CD4-positive, alpha-beta T cell (primary cell): Measurements from ENCODE around the gene PRMT2. TPM values are rescaled to one million over a fixed set of nuclear protein-coding genes. Genes with fewer than 3 reads are reported as not detected.

Experiments
- ATAC-seq: fragments of 200-7000 bp; cut with Tn5 transposase; one replicate; pipeline ENCODE4 v1.10.0; 2022; ENCODE audit warnings: mild to moderate bottlenecking; ENCODE audit not compliant: poor library complexity
- CTCF ChIA-PET: fragments of 350-600 bp; sonication (Branson Sonifier 250); formaldehyde crosslinking; loops from one replicate; lab custom pipeline; 2021; ENCODE audit warnings: antibody characterized with exemption, inconsistent platforms; lab: Charles Lee
- POLR2A ChIA-PET: fragments of 350-600 bp; sonication (Branson Sonifier 250); formaldehyde crosslinking; loops from one replicate; lab custom pipeline; 2021; ENCODE audit warnings: antibody characterized with exemption, inconsistent platforms; lab: Charles Lee
- DNase-seq, 14 experiments: peaks; one replicate each; pipeline ENCODE4 v3.0.0-alpha.2; 2013 to 2020; ENCODE audit warnings: mixed read lengths in 2 of 14
- H3K27ac ChIP-seq, 2 donors: one replicate each; pipeline versions ENCODE4 v1.5.1 to v1.7.0; 2013; ENCODE audit warnings: low read length in 2 of 2, low read depth in 1 of 2, mild to moderate bottlenecking in 1 of 2
- H3K27me3 ChIP-seq, 2 experiments: 1 replicate in 1 of 2; 2 replicates in 1 of 2; pipeline versions ENCODE4 v1.6.1 to v1.7.0; 2013; ENCODE audit warnings: low read length in 2 of 2, control low read depth in 1 of 2, mild to moderate bottlenecking in 1 of 2, moderate library complexity in 1 of 2; ENCODE audit not compliant: insufficient read depth in 2 of 2, control insufficient read depth in 1 of 2
- H3K36me3 ChIP-seq: one replicate; pipeline ENCODE4 v1.6.1; 2013; ENCODE audit warnings: low read length, control low read depth; ENCODE audit not compliant: insufficient read depth
- H3K4me1 ChIP-seq: one replicate; pipeline ENCODE4 v1.6.1; 2013; ENCODE audit warnings: low read length, control low read depth; ENCODE audit not compliant: insufficient read depth
- H3K4me3 ChIP-seq: one replicate; pipeline ENCODE4 v1.5.1; 2013; ENCODE audit warnings: mild to moderate bottlenecking, low read length, moderate library complexity
- H3K9me3 ChIP-seq, 2 experiments: 1 replicate in 1 of 2; 2 replicates in 1 of 2; pipeline versions ENCODE4 v1.6.1 to v1.7.0; 2013; ENCODE audit warnings: low read length in 2 of 2, mild to moderate bottlenecking in 2 of 2, control low read depth in 1 of 2, moderate library complexity in 1 of 2; ENCODE audit not compliant: control insufficient read depth in 1 of 2, insufficient read depth in 1 of 2
- H3K27ac Mint-ChIP-seq: one replicate; pipeline ENCODE4 v1.8.0; 2020; ENCODE audit warnings: mixed read lengths
- H3K27me3 Mint-ChIP-seq: one replicate; pipeline ENCODE4 v1.8.0; 2021; ENCODE audit warnings: mixed read lengths
- H3K36me3 Mint-ChIP-seq: one replicate; pipeline ENCODE4 v1.8.0; 2021; ENCODE audit warnings: low read depth, mixed read lengths
- H3K4me1 Mint-ChIP-seq: one replicate; pipeline ENCODE4 v1.8.0; 2021; ENCODE audit warnings: low read depth, mixed read lengths
- H3K4me3 Mint-ChIP-seq: one replicate; pipeline ENCODE4 v1.8.0; 2020; ENCODE audit warnings: mild to moderate bottlenecking, mixed read lengths
- H3K9me3 Mint-ChIP-seq: one replicate; pipeline ENCODE4 v1.8.0; 2020; ENCODE audit warnings: mixed read lengths
- intact Hi-C, 2 experiments: fragments of 100-400 bp; cut with DNase I in 1 of 2; cut with micrococcal nuclease in 1 of 2; formaldehyde crosslinking; loops; one replicate each; pipeline versions ENCODE4 v1.15.1 to v1.9.0; 2023 to 2025; cut with DNase I, micrococcal nuclease
- total RNA-seq, 174 experiments: library from RNA in 2 of 174; stranded (reverse) in 2 of 174; gene quantifications; one replicate each; pipeline ENCODE4 v1.2.3 and lab custom pipeline; 2021 to 2026
- TF ChIP-seq, protein P1 (sequence below): fragments of 200-600 bp; IDR thresholded peaks from one replicate; pipeline ENCODE4 v1.8.0; 2022; ENCODE audit warnings: antibody characterized with exemption, mild to moderate bottlenecking

The PRMT2 gene
- total RNA-seq, 2 experiments from 2014 or later = 97.1 to 101 TPM

DNA sequence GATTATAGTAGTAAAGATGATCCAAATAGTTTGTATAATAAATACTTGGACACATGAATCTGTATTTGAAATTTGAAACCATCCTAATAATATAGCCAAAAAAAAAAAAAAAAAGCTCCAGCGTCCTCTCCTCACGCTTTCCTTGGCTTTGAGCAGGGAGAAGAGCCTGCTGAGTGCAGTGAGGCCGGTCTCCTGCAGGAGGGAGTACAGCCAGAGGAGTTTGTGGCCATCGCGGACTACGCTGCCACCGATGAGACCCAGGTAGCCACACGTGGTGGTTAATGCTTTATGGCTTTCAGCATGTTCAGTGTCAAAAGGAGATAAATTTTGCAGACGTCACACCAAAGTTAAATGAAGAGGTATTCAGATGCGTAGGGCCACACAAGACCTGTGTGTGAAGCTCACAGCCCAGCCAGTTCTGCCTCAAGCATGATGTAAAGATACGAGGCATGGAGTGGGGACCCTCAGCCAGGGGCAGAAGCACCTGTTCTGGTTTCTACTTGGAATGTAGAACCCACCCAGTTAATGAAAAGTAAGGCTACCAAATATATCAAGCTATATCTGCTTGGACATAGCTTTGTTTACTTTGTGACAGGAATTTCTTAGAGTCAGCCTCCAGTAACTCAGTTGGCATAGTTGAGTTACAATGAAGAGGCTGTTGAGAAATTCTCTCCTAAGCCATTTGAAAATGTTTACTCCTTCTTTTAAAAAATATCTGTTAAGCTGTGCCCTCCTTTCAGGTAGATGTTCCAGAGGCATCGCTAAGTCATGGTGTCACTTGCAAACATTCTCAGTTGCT, 8.1 kb downstream of the PRMT2 start:
- Histone ChIP-seq H3K4me1 (peaks cover 22% of the 10 kb centered on the region), H3K9me3 (no peaks in the 10 kb centered on the region), H3K4me3 (no peak overlapping the region), H3K27me3 (no peaks in the 10 kb centered on the region), H3K27ac (no peak overlapping the region), H3K36me3 (peaks cover 76% of the 10 kb centered on the region)
- no peak for DNase-seq
- Mint-ChIP-seq H3K27ac (peak overlapping the region; percentile 20), H3K9me3 (no peaks in the 10 kb centered on the region), H3K4me1 (peaks cover 70% of the 10 kb centered on the region), H3K27me3 (no peaks in the 10 kb centered on the region), H3K4me3 (no peak overlapping the region), H3K36me3 (peaks cover 98% of the 10 kb centered on the region)
- intact Hi-C loops = no loop called here
- ATAC-seq = no peak
- CTCF ChIA-PET = interaction anchor here (0.8 kb wide), 1 partner anchor 10 kb away, joined by 4 read pairs; no protein-coding TSS in a partner anchor
- TF ChIP-seq, protein P1, sequence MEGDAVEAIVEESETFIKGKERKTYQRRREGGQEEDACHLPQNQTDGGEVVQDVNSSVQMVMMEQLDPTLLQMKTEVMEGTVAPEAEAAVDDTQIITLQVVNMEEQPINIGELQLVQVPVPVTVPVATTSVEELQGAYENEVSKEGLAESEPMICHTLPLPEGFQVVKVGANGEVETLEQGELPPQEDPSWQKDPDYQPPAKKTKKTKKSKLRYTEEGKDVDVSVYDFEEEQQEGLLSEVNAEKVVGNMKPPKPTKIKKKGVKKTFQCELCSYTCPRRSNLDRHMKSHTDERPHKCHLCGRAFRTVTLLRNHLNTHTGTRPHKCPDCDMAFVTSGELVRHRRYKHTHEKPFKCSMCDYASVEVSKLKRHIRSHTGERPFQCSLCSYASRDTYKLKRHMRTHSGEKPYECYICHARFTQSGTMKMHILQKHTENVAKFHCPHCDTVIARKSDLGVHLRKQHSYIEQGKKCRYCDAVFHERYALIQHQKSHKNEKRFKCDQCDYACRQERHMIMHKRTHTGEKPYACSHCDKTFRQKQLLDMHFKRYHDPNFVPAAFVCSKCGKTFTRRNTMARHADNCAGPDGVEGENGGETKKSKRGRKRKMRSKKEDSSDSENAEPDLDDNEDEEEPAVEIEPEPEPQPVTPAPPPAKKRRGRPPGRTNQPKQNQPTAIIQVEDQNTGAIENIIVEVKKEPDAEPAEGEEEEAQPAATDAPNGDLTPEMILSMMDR = no peak
- POLR2A ChIA-PET = interaction anchor here (0.7 to 2.2 kb wide), 5 partner anchors 8 to 112 kb away, joined by 3 to 11 read pairs (median 4); partner anchors contain the start of gene PRMT2

DNA sequence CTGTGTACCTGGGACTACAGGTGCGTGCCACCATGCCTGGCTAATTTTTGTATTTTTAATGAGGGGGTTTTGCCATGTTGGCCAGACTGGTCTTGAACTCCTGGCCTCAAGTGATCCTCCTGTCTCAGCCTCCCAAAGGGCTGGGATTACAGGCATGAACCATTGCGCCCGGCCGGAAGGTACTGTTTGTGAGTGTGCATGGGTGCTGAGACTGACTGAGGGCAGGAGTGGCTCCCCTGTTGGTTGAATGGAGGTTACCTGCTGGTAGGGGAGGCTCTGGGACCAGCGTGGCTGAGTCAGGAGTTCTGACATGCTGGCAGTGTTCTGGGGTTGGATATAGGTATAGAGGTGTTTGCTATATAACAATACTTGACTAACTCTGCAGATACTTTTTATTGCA, 10.4 kb downstream of the PRMT2 start:
- H3K4me1 Mint-ChIP-seq = peaks cover 53% of the 10 kb centered on the region
- peak overlapping the region; percentile 66 for H3K27ac Mint-ChIP-seq

DNA sequence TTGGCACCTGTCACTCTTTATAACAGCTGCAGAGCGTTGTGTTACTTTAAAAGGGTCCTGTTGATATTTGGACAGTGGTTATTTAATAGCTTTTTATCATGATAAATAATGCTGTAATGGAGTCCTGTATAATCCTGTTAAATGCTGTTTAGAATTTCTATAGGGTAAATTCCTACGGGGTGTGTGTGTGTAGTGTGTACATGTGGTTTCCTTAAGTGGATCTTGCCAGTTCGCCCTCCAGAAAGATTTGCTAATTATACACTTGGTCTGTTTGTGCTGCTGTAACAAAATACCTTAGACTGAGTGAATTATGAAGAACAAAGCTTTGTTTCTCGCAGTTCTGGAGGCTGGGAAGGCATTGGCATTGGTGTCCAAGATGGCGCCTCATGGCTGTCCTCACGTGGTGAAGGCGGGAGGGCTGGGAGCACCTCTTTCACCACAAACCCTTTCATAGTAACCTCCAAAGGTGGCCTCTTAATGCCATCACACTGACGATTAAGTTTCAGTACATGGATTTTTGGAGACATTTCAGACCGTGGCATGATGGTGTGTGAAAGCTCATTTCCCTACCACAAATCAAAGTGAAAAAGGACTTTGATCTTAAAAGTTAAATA, 11.2 kb downstream of the PRMT2 start:
- H3K9me3 ChIP-seq = no peaks in the 10 kb centered on the region
- Mint-ChIP-seq H3K36me3 (peaks cover 98% of the 10 kb centered on the region), H3K9me3 (no peaks in the 10 kb centered on the region), H3K4me1 (peaks cover 53% of the 10 kb centered on the region), H3K27ac (peak overlapping the region; percentile 66), H3K4me3 (peak overlapping the region; percentile 38), H3K27me3 (no peaks in the 10 kb centered on the region)
- ChIA-PET CTCF (interaction anchor here (0.8 kb wide), 1 partner anchor 10 kb away, joined by 3 read pairs; no protein-coding TSS in a partner anchor), POLR2A (interaction anchor here (0.8 to 1.7 kb wide), 4 partner anchors 10 to 115 kb away, joined by 3 to 10 read pairs (median 4); partner anchors contain the start of gene PRMT2)
- H3K27ac ChIP-seq = no peak overlapping the region
- no peak for DNase-seq
- no peak overlapping the region for H3K4me3 ChIP-seq
- intact Hi-C loops = no loop called here
- no peak for ATAC-seq
- TF ChIP-seq, protein P1 = no peak
- no peaks in the 10 kb centered on the region for H3K27me3 ChIP-seq
- peaks cover 97% of the 10 kb centered on the region for H3K36me3 ChIP-seq
- peaks cover 31% of the 10 kb centered on the region for H3K4me1 ChIP-seq

More for the DNA sequence above, 10.4 kb downstream of the PRMT2 start:
- CTCF ChIA-PET = interaction anchor here (0.8 kb wide), 1 partner anchor 10 kb away, joined by 3 read pairs; no protein-coding TSS in a partner anchor
- Histone ChIP-seq H3K27me3 (no peaks in the 10 kb centered on the region), H3K4me3 (no peak overlapping the region), H3K27ac (no peak overlapping the region), H3K36me3 (peaks cover 97% of the 10 kb centered on the region), H3K4me1 (peaks cover 38% of the 10 kb centered on the region), H3K9me3 (no peaks in the 10 kb centered on the region)
- ATAC-seq (no peak), DNase-seq (no peak)
- peak overlapping the region; percentile 38 for H3K4me3 Mint-ChIP-seq
- TF ChIP-seq, protein P1 = no peak
- intact Hi-C loops = no loop called here
- POLR2A ChIA-PET = interaction anchor here (1.7 kb wide), 1 partner anchor 22 kb away, joined by 10 read pairs; no protein-coding TSS in a partner anchor
- H3K9me3 Mint-ChIP-seq = no peaks in the 10 kb centered on the region
- H3K27me3 Mint-ChIP-seq = no peaks in the 10 kb centered on the region
- peaks cover 98% of the 10 kb centered on the region for H3K36me3 Mint-ChIP-seq
